Measurements from ENCODE around the gene SSR4. TPM values are rescaled to one million over a fixed set of nuclear protein-coding genes. Genes with fewer than 3 reads are reported as not detected.

The SSR4 gene
- total and polyA plus RNA-seq, 2 of the 13 experiments (the other 11 are each of a cell fraction or from before 2014, with no cell fraction given): 214 to 288 TPM

DNA sequence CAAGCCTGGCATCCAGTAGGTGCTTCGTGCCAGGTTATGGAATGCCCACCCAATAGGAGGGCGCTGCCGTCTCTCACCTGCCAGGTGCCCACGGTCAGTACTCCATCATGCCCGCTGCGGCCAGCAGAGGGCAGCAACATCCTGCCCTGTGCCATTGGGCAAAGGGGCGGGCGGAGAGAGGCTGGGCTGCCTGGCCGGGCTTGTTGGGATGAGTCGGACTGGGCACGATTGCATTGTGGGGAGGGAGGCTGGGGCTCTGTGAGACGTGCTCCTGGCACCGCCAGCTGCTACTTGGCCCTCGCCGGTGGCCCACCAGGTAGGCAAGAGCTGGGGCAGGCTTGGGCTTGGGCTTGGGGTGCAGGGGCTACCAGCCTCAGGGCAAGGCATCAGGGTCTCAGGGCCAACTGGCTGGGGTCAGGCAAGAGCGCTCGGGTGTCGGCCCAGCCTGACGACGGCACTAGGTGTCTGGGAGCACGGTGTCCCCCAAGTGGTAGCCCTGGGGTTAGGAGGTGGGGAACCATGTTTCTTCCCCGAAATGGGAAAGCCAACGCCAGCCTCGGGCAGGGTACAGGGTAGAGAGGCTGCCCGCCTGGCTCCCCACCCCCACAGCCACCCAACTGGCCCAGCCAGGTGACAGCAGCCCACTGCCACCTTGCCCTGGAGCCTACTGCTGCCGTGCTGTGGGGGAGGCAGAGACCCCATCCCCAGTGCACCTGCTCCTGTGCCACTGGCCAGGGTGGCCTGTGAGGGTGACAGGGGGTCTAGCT, 30.3 kb upstream of the SSR4 start, which contains the start of gene PLXNB3 (continued):
- TF ChIP-seq CC2D1A (CRISPR knock-in tag; IDR thresholded peaks at IDR 0.05): no peak
- no peak for TF ChIP-seq ZNF337 (CRISPR knock-in tag; IDR thresholded peaks at IDR 0.05; ENCODE audit: borderline replicate concordance, low read depth)
- TF ChIP-seq, protein P1, sequence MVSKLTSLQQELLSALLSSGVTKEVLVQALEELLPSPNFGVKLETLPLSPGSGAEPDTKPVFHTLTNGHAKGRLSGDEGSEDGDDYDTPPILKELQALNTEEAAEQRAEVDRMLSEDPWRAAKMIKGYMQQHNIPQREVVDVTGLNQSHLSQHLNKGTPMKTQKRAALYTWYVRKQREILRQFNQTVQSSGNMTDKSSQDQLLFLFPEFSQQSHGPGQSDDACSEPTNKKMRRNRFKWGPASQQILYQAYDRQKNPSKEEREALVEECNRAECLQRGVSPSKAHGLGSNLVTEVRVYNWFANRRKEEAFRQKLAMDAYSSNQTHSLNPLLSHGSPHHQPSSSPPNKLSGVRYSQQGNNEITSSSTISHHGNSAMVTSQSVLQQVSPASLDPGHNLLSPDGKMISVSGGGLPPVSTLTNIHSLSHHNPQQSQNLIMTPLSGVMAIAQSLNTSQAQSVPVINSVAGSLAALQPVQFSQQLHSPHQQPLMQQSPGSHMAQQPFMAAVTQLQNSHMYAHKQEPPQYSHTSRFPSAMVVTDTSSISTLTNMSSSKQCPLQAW (CRISPR knock-in tag; IDR thresholded peaks at IDR 0.05): peak; percentile 39; the same call in 1 of the 2 replicates
- TF ChIP-seq, protein P2, sequence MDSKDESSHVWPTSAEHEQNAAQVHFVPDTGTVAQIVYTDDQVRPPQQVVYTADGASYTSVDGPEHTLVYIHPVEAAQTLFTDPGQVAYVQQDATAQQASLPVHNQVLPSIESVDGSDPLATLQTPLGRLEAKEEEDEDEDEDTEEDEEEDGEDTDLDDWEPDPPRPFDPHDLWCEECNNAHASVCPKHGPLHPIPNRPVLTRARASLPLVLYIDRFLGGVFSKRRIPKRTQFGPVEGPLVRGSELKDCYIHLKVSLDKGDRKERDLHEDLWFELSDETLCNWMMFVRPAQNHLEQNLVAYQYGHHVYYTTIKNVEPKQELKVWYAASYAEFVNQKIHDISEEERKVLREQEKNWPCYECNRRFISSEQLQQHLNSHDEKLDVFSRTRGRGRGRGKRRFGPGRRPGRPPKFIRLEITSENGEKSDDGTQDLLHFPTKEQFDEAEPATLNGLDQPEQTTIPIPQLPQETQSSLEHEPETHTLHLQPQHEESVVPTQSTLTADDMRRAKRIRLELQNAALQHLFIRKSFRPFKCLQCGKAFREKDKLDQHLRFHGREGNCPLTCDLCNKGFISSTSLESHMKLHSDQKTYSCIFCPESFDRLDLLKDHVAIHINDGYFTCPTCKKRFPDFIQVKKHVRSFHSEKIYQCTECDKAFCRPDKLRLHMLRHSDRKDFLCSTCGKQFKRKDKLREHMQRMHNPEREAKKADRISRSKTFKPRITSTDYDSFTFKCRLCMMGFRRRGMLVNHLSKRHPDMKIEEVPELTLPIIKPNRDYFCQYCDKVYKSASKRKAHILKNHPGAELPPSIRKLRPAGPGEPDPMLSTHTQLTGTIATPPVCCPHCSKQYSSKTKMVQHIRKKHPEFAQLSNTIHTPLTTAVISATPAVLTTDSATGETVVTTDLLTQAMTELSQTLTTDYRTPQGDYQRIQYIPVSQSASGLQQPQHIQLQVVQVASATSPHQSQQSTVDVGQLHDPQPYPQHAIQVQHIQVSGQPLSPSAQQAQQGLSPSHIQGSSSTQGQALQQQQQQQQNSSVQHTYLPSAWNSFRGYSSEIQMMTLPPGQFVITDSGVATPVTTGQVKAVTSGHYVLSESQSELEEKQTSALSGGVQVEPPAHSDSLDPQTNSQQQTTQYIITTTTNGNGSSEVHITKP (CRISPR knock-in tag; IDR thresholded peaks at IDR 0.05; ENCODE audit: low read depth): no peak
- TF ChIP-seq, protein P3, sequence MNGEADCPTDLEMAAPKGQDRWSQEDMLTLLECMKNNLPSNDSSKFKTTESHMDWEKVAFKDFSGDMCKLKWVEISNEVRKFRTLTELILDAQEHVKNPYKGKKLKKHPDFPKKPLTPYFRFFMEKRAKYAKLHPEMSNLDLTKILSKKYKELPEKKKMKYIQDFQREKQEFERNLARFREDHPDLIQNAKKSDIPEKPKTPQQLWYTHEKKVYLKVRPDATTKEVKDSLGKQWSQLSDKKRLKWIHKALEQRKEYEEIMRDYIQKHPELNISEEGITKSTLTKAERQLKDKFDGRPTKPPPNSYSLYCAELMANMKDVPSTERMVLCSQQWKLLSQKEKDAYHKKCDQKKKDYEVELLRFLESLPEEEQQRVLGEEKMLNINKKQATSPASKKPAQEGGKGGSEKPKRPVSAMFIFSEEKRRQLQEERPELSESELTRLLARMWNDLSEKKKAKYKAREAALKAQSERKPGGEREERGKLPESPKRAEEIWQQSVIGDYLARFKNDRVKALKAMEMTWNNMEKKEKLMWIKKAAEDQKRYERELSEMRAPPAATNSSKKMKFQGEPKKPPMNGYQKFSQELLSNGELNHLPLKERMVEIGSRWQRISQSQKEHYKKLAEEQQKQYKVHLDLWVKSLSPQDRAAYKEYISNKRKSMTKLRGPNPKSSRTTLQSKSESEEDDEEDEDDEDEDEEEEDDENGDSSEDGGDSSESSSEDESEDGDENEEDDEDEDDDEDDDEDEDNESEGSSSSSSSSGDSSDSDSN (CRISPR knock-in tag; IDR thresholded peaks at IDR 0.05): peak; percentile 48
- no peak for TF ChIP-seq DNMT3B (CRISPR knock-in tag; conservative IDR thresholded peaks at IDR 0.05)
- no peak for TF ChIP-seq CBX1 (IDR thresholded peaks at IDR 0.05; ENCODE audit: low read depth)
- TF ChIP-seq ZNF841 (CRISPR knock-in tag; IDR thresholded peaks at IDR 0.05; ENCODE audit: borderline replicate concordance): no peak
- TF ChIP-seq GFI1 (CRISPR knock-in tag; IDR thresholded peaks at IDR 0.05; ENCODE audit: borderline replicate concordance): no peak
- no peak for TF ChIP-seq NFKB2 (CRISPR knock-in tag; IDR thresholded peaks at IDR 0.05; ENCODE audit: borderline replicate concordance)
- no peak for TF ChIP-seq TARDBP (CRISPR knock-in tag; IDR thresholded peaks at IDR 0.05)
- no peak for TF ChIP-seq NR2F2 (IDR thresholded peaks at IDR 0.05; ENCODE audit: borderline replicate concordance, low read depth)
- TF ChIP-seq, protein P4, sequence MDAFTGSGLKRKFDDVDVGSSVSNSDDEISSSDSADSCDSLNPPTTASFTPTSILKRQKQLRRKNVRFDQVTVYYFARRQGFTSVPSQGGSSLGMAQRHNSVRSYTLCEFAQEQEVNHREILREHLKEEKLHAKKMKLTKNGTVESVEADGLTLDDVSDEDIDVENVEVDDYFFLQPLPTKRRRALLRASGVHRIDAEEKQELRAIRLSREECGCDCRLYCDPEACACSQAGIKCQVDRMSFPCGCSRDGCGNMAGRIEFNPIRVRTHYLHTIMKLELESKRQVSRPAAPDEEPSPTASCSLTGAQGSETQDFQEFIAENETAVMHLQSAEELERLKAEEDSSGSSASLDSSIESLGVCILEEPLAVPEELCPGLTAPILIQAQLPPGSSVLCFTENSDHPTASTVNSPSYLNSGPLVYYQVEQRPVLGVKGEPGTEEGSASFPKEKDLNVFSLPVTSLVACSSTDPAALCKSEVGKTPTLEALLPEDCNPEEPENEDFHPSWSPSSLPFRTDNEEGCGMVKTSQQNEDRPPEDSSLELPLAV (CRISPR knock-in tag; conservative IDR thresholded peaks at IDR 0.05; ENCODE audit: low read depth): no peak
- no peak for TF ChIP-seq ZNF530 (CRISPR knock-in tag; IDR thresholded peaks at IDR 0.05; ENCODE audit: low read depth)
- no peak for TF ChIP-seq TBP (CRISPR knock-in tag; IDR thresholded peaks at IDR 0.05)
- no peak for TF ChIP-seq ZBTB20 (CRISPR knock-in tag; IDR thresholded peaks at IDR 0.05; ENCODE audit: borderline replicate concordance, low read depth)
- no peak for TF ChIP-seq NFE2L2 (IDR thresholded peaks at IDR 0.05; ENCODE audit: low read length)
